SK-N-SH treated with all-trans-retinoic acid at 6 μM for 48 hours (cell line): ENCODE data around the gene STARD3.

Experiments
- ATAC-seq: fragments of 200-7000 bp; cut with Tn5 transposase; 3 replicates; pipeline ENCODE4 v1.9.1; 2020; ENCODE audit warnings: mild to moderate bottlenecking, moderate library complexity
- BACH2 ChIP-seq: fragments of 250-450 bp; sonication (Bioruptor Pico); IDR thresholded peaks from 2 replicates; pipeline ENCODE4 v1.9.0; 2021; ENCODE audit warnings: mild to moderate bottlenecking, borderline replicate concordance
- ESRRG ChIP-seq: fragments of 250-450 bp; sonication (Bioruptor Pico); IDR thresholded peaks from 2 replicates; pipeline ENCODE4 v1.6.1; 2021; ENCODE audit warnings: mild to moderate bottlenecking
- GLIS3 ChIP-seq: fragments of 250-450 bp; sonication (Bioruptor Pico); IDR thresholded peaks from 2 replicates; pipeline ENCODE4 v1.5.0; 2020; ENCODE audit warnings: mild to moderate bottlenecking, moderate library complexity
- ISL1 ChIP-seq: fragments of 250-450 bp; sonication (Bioruptor Pico); IDR thresholded peaks from 2 replicates; pipeline ENCODE4 v2.1.2; 2022; ENCODE audit warnings: mild to moderate bottlenecking, moderate library complexity
- PPARA ChIP-seq: fragments of 250-450 bp; sonication (Bioruptor Pico); IDR thresholded peaks from 2 replicates; pipeline ENCODE4 v1.5.0; 2020; ENCODE audit warnings: mild to moderate bottlenecking, borderline replicate concordance
- RARB ChIP-seq: fragments of 250-450 bp; sonication (Bioruptor Pico); IDR thresholded peaks from 2 replicates; pipeline ENCODE4 v1.8.0; 2021; ENCODE audit warnings: mild to moderate bottlenecking, moderate library complexity
- TCF4 ChIP-seq: fragments of 250-450 bp; sonication (Bioruptor Pico); IDR thresholded peaks from 2 replicates; pipeline ENCODE4 v1.8.0; 2021; ENCODE audit warnings: mild to moderate bottlenecking, moderate library complexity, borderline replicate concordance
- ZC3H10 ChIP-seq: fragments of 250-450 bp; sonication (Bioruptor Pico); IDR thresholded peaks from 2 replicates; pipeline ENCODE4 v1.5.1; 2021; ENCODE audit warnings: mild to moderate bottlenecking, moderate library complexity
- ZFP3 ChIP-seq: fragments of 250-450 bp; sonication (Bioruptor Pico); IDR thresholded peaks from 2 replicates; pipeline ENCODE4 v1.5.0; 2020; ENCODE audit warnings: mild to moderate bottlenecking, moderate library complexity
- ZFP30 ChIP-seq: fragments of 450-650 bp; formaldehyde crosslinking; IDR thresholded peaks from 2 replicates; pipeline ENCODE4 v1.5.0; 2022; ENCODE audit warnings: mild to moderate bottlenecking, moderate library complexity
- ZNF70 ChIP-seq: fragments of 450-650 bp; formaldehyde crosslinking; IDR thresholded peaks from 2 replicates; pipeline ENCODE4 v1.5.0; 2020; ENCODE audit warnings: mild to moderate bottlenecking, moderate library complexity
- TF ChIP-seq, protein P1 (sequence below): fragments of 250-450 bp; sonication (Bioruptor Pico); IDR thresholded peaks from 2 replicates; pipeline ENCODE4 v1.5.0; 2020; ENCODE audit warnings: mild to moderate bottlenecking, moderate library complexity
- TF ChIP-seq, protein P2 (sequence below): fragments of 250-450 bp; sonication (Bioruptor Pico); IDR thresholded peaks from 2 replicates; pipeline ENCODE4 v1.5.1; 2020; ENCODE audit warnings: low read depth, mild to moderate bottlenecking, moderate library complexity
- TF ChIP-seq, protein P3 (sequence below): fragments of 250-450 bp; sonication (Bioruptor Pico); IDR thresholded peaks from 2 replicates; pipeline ENCODE4 v1.8.0; 2021; ENCODE audit warnings: low read depth, mild to moderate bottlenecking, moderate library complexity, borderline replicate concordance
- TF ChIP-seq, protein P4 (sequence below): fragments of 250-450 bp; sonication (Bioruptor Pico); IDR thresholded peaks from 2 replicates; pipeline ENCODE4 v1.8.0; 2020; ENCODE audit warnings: mild to moderate bottlenecking, moderate library complexity, borderline replicate concordance

The STARD3 gene

DNA sequence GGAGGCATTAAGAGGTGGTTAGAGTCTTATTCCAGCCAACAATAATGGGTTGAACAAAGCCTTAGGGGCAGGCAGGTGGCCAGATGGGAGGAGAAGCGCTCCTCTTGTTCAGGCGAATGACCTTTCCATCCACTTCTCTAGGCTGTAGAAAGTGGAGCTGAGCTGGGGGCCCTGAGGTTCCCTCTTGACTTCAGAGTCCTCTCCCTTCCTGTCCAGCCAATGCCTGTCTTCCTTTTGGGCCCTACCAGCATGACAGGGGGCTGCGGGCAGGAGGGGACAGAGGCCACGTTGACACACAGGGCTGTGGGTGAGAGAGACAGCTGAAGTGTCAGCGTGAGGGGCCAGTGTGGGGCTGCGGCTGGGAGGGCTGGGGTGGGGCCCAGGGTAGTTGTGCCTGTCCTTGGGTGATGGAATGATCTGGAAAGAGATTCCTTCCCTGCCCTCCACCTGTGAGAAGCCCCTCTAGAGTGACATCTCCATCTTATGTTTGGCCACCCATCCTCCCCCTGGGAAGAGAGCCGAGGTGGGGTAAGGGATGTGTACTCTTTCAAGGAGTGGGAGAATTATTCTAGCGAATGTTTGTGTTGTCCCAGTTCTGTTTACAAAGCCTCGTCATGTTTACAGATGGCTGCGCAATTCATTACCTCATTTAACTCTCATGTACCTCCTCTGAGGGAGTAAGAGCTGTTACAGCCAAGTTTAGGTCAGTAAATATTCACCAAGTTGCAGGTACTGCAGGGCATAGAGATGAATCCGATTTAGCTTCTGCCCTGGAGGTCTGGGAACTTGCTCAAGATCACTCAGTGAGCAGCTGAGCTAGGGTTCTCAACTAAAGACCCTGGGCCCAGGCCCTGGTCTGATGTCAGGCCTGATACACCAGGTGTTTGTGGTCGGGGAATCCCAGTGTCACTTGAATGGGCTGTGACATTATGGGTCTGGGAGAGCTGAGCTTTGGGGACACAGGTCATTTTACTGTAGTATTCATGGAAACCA is 66.3 kb downstream of the STARD3 start:
- TF ChIP-seq TCF4 (CRISPR knock-in tag) = no peak
- no peak for TF ChIP-seq GLIS3 (CRISPR knock-in tag)
- TF ChIP-seq ZC3H10 (CRISPR knock-in tag) = no peak
- TF ChIP-seq BACH2 = no peak
- no peak for TF ChIP-seq PPARA (CRISPR knock-in tag)
- TF ChIP-seq, protein P1, sequence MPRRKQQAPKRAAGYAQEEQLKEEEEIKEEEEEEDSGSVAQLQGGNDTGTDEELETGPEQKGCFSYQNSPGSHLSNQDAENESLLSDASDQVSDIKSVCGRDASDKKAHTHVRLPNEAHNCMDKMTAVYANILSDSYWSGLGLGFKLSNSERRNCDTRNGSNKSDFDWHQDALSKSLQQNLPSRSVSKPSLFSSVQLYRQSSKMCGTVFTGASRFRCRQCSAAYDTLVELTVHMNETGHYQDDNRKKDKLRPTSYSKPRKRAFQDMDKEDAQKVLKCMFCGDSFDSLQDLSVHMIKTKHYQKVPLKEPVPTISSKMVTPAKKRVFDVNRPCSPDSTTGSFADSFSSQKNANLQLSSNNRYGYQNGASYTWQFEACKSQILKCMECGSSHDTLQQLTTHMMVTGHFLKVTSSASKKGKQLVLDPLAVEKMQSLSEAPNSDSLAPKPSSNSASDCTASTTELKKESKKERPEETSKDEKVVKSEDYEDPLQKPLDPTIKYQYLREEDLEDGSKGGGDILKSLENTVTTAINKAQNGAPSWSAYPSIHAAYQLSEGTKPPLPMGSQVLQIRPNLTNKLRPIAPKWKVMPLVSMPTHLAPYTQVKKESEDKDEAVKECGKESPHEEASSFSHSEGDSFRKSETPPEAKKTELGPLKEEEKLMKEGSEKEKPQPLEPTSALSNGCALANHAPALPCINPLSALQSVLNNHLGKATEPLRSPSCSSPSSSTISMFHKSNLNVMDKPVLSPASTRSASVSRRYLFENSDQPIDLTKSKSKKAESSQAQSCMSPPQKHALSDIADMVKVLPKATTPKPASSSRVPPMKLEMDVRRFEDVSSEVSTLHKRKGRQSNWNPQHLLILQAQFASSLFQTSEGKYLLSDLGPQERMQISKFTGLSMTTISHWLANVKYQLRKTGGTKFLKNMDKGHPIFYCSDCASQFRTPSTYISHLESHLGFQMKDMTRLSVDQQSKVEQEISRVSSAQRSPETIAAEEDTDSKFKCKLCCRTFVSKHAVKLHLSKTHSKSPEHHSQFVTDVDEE (CRISPR knock-in tag) = no peak
- TF ChIP-seq, protein P2, sequence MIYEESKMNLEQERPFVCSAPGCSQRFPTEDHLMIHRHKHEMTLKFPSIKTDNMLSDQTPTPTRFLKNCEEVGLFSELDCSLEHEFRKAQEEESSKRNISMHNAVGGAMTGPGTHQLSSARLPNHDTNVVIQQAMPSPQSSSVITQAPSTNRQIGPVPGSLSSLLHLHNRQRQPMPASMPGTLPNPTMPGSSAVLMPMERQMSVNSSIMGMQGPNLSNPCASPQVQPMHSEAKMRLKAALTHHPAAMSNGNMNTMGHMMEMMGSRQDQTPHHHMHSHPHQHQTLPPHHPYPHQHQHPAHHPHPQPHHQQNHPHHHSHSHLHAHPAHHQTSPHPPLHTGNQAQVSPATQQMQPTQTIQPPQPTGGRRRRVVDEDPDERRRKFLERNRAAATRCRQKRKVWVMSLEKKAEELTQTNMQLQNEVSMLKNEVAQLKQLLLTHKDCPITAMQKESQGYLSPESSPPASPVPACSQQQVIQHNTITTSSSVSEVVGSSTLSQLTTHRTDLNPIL = no peak
- TF ChIP-seq RARB (CRISPR knock-in tag) = no peak
- ATAC-seq = no peak

DNA sequence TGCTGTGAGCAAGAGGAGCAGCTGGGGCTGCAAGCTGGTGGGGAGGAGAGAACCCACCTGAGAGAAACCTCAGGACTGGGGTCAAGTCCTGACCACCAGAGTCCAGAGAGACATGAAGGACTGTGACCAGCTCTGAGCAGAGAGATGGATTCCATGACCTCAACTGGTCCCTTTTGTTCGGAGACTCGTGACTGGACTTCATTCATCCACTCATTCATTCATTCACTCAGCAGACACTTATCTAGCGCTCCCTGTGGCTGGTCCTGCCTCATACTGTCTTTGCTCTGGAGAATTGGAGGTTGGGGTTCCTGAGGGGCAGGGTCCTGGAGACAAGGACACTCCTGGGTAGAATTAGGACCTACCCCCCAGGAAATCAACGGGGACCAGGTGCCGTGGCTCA is 67.0 kb downstream of the STARD3 start:
- TF ChIP-seq, protein P2 = no peak
- TF ChIP-seq ISL1 (CRISPR knock-in tag) = no peak
- no peak for TF ChIP-seq ZFP30 (CRISPR knock-in tag)
- no peak for ATAC-seq

DNA sequence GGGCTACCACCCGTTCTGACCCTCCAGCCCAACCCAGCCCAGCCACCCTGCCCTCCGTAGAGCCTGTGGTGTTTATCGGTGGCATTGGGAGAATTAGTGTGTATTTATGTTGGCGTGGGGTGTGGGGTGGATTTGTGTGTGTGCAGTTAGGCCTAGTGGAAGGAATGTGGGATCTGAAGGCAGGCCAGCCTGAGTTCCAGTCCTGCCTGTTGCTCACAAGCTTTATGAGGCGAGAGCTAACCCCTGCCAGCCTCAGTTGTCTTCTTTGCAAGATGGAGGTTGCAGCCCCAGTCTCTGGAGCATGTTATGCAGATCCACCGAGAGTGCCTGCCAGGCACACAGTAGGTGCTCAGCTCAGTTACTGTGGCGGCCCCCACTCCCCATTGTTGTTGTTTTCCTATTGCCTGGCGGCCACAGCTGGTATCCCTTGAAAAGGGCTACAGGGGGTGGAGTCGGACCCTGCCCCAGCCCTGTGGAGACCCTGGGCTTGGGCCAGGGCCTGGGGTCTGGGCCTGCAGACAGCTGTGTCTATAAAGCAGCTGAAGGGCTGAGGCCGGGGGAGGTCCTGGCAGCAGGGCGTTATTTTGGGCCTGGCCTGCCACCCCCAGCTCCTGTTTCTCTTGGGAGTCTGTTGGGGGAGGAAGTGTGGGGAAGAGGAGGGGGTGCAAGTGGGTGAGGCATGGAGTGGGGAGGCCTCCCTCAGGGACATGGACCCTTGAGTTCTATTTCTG is 68.0 kb downstream of the STARD3 start:
- TF ChIP-seq, protein P3, sequence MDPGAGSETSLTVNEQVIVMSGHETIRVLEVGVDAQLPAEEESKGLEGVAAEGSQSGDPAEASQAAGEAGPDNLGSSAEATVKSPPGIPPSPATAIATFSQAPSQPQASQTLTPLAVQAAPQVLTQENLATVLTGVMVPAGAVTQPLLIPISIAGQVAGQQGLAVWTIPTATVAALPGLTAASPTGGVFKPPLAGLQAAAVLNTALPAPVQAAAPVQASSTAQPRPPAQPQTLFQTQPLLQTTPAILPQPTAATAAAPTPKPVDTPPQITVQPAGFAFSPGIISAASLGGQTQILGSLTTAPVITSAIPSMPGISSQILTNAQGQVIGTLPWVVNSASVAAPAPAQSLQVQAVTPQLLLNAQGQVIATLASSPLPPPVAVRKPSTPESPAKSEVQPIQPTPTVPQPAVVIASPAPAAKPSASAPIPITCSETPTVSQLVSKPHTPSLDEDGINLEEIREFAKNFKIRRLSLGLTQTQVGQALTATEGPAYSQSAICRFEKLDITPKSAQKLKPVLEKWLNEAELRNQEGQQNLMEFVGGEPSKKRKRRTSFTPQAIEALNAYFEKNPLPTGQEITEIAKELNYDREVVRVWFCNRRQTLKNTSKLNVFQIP (CRISPR knock-in tag) = no peak
- no peak for TF ChIP-seq ZFP3 (CRISPR knock-in tag)
- TF ChIP-seq ZNF70 = no peak
- TF ChIP-seq, protein P4, sequence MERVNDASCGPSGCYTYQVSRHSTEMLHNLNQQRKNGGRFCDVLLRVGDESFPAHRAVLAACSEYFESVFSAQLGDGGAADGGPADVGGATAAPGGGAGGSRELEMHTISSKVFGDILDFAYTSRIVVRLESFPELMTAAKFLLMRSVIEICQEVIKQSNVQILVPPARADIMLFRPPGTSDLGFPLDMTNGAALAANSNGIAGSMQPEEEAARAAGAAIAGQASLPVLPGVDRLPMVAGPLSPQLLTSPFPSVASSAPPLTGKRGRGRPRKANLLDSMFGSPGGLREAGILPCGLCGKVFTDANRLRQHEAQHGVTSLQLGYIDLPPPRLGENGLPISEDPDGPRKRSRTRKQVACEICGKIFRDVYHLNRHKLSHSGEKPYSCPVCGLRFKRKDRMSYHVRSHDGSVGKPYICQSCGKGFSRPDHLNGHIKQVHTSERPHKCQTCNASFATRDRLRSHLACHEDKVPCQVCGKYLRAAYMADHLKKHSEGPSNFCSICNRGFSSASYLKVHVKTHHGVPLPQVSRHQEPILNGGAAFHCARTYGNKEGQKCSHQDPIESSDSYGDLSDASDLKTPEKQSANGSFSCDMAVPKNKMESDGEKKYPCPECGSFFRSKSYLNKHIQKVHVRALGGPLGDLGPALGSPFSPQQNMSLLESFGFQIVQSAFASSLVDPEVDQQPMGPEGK = no peak
- TF ChIP-seq ESRRG = no peak
- no peak for TF ChIP-seq RARB (CRISPR knock-in tag)
- TF ChIP-seq ZFP30 (CRISPR knock-in tag) = no peak
- TF ChIP-seq, protein P2 = no peak
- TF ChIP-seq ISL1 (CRISPR knock-in tag) = no peak
- no peak for ATAC-seq
